ENCODE results near the gene GTF3C5. TPM values are rescaled to one million over a fixed set of nuclear protein-coding genes. Genes with fewer than 3 reads are reported as not detected.
A peak's percentile ranks its signal among the peaks of the same experiment; 100 is the strongest.

The GTF3C5 gene
- total RNA-seq, 2 donors from 2014 or later: 89.7 to 94.6 TPM

GRCh38 chr9:133102190-133103021 lies 71.6 kb downstream of the GTF3C5 start:
- Mint-ChIP-seq H3K27me3 (ENCODE audit: insufficient read depth) (no peaks in the 10 kb centered on the region), H3K9me3 (peaks cover 4% of the 10 kb centered on the region), H3K36me3 (ENCODE audit: low read depth) (peaks cover 57% of the 10 kb centered on the region), H3K27ac (no peak overlapping the region), H3K4me3 (no peak overlapping the region), H3K4me1 (no peaks in the 10 kb centered on the region)
- no peak for TF ChIP-seq CTCF (conservative IDR thresholded peaks at IDR 0.05)
- DNase-seq: peak; percentile 34
- Histone ChIP-seq H3K27ac (ENCODE audit: low read depth, low read length) (no peak overlapping the region), H3K9me3 (ENCODE audit: control insufficient read depth, low read length) (peaks cover 10% of the 10 kb centered on the region), H3K4me1 (ENCODE audit: control insufficient read depth, insufficient read depth, low read length) (no peaks in the 10 kb centered on the region), H3K4me3 (ENCODE audit: low read length) (no peak overlapping the region), H3K9ac (ENCODE audit: extremely low read depth, low read length, poor library complexity, severe bottlenecking) (no peak overlapping the region), H3K36me3 (ENCODE audit: control insufficient read depth, insufficient read depth, low read length) (peaks cover 53% of the 10 kb centered on the region), H3K27me3 (ENCODE audit: control insufficient read depth, insufficient read depth, low read length, poor library complexity, severe bottlenecking) (no peaks in the 10 kb centered on the region)
- WGBS, 2 experiments (ENCODE audit: insufficient coverage in 1 of 2, insufficient read length in 1 of 2): 92% methylated on average over 16 to 21 of the region's 21 CpGs

DNA sequence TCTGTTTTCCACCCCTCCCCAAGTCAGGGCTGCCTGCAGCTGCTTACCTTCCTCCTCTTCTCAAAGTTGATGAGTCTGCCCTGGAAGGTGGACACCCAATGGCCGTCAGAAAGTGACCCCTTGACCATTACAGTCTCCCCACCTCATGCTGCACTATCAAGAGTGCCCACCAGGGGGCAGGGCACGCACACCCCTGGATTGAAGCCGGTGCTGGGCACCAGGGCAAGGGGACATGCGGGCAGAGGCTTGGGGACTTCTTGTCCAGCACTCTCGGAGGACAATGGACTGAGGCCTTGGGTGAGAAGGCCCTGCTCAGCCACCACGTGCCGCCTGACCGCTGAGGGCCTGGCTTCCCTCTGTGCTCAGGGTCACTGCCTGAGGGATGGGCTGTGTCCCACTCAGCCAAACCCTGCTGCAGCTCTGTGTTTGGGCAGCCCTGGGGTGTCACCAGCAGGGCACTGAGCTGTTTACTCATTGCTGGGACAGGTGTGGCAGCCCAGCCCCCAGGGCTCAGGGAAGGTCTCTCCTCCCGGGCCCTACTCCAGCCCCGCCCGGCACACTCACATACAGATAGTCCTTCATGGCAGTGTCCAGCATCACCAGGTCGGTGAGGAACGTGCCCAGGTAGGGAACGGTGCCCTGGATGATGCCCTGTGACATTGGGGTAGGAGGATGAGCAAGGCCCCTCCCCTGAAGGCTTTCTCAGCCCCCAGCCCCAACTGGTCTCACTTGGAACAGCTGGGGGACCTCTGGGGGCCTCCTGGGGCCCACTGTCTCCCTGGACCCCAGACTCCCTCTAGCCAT lies 72.6 kb downstream of the GTF3C5 start:
- Mint-ChIP-seq H3K9me3 (no peaks in the 10 kb centered on the region), H3K4me3 (no peak overlapping the region)

More for the DNA sequence above, 72.6 kb downstream of the GTF3C5 start:
- Mint-ChIP-seq H3K27ac (no peak overlapping the region), H3K4me1 (no peaks in the 10 kb centered on the region), H3K36me3 (ENCODE audit: low read depth) (peaks cover 57% of the 10 kb centered on the region), H3K27me3 (ENCODE audit: insufficient read depth) (no peaks in the 10 kb centered on the region)
- Histone ChIP-seq H3K36me3 (ENCODE audit: control insufficient read depth, insufficient read depth, low read length) (peaks cover 50% of the 10 kb centered on the region), H3K4me3 (ENCODE audit: low read length) (no peak overlapping the region), H3K4me1 (ENCODE audit: control insufficient read depth, insufficient read depth, low read length) (no peaks in the 10 kb centered on the region), H3K9me3 (ENCODE audit: control insufficient read depth, low read length) (no peaks in the 10 kb centered on the region), H3K27ac (ENCODE audit: low read depth, low read length) (no peak overlapping the region), H3K9ac (ENCODE audit: extremely low read depth, low read length, poor library complexity, severe bottlenecking) (no peak overlapping the region), H3K27me3 (ENCODE audit: control insufficient read depth, insufficient read depth, low read length, poor library complexity, severe bottlenecking) (no peaks in the 10 kb centered on the region)
- 70 to 77% methylated on average over 4 to 14 of the region's 14 CpGs for WGBS, 2 experiments (ENCODE audit: insufficient coverage in 1 of 2, insufficient read length in 1 of 2)
- TF ChIP-seq CTCF (conservative IDR thresholded peaks at IDR 0.05): peak; percentile 94
- DNase-seq: peak; percentile 86

All from endodermal cell (in vitro differentiated cells).